Fibroblast of gingiva (primary cell): ENCODE data around the gene SNAPC2.

Source experiments
- DNase-seq: peaks from one replicate; pipeline ENCODE4 v3.0.0-alpha.2; 2011; ENCODE audit warnings: low read depth

SNAPC2 gene

DNA sequence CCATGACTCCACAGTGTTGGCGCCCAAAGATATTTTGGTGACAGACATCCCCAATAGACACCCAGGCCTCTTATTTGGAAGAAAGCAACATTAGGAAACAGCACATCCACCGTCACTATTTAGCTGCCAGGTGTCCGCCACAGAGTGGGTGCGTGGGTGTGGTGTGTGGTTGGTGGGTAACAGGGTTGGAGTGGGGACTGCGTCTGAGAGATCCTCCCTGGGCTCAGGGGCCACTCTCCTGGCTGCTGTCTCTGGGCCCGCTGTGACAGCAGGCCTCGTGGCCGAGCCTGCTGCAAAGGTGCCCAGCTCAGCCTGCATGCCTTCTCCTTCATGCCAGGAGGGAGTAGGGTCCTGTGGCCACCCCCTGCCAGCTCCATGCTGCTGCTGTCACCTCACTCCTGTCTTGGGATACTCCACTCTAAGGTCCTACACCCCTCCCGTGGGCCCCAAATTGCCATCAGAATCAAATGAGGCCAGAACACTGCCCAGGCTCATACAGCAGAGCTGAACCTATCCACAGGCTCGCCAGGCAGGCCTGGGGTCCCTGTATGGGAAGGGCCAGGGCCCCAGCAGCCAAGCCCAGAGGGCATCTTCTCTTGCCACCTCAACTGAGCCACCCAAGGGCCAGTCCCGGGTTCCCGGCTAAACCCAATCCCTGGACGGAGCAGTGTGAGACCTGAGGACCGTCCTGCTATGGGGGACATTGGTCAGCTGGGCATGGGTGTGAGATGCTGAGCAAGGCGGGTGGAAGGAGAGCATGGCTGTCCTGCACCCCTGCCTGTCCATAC lies 48.1 kb downstream of the SNAPC2 start:
- no peak for DNase-seq

DNA sequence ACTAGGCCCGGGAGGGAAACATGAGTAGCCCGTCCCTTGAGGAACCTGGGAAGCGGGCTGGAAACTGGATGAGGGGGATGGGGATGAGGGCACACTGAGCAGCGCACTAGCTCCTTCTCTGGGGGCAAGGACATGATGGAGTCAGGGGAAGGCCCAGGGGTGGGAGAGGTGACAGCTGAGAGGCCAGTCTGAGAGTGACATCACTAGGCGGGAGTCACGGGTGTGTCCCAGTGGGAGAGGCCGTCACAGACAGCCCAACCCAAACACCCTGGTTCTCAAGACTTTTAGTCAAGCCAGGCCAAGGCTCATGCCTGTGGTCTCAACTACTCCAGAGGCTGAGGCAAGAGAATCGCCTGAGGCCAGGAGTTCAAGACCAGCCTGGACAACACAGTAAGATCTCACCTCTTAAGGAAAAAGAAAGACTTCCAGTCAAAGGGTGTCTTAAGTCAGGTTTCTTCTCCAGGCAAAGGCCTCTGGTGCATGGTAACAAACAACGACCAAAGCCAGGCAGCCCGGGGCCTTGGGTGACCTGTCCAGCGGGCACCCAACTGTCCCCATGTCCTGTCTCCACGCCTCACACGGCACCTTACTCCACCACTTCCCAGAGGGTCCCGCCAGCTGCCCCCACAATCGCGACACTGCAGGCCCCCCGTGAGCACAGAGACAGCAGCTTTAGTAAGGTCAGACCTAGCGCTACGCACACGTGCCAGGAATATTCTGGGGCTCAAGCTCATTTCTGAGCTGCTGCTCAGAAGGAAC lies 48.8 kb downstream of the SNAPC2 start:
- DNase-seq: no peak

GRCh38 chr19:7969555-7969939 lies 49.4 kb downstream of the SNAPC2 start:
- DNase-seq: no peak

- peak; percentile 13 for DNase-seq
Measured at GRCh38 chr19:7970716-7971448, 50.7 kb downstream of the SNAPC2 start.

DNA sequence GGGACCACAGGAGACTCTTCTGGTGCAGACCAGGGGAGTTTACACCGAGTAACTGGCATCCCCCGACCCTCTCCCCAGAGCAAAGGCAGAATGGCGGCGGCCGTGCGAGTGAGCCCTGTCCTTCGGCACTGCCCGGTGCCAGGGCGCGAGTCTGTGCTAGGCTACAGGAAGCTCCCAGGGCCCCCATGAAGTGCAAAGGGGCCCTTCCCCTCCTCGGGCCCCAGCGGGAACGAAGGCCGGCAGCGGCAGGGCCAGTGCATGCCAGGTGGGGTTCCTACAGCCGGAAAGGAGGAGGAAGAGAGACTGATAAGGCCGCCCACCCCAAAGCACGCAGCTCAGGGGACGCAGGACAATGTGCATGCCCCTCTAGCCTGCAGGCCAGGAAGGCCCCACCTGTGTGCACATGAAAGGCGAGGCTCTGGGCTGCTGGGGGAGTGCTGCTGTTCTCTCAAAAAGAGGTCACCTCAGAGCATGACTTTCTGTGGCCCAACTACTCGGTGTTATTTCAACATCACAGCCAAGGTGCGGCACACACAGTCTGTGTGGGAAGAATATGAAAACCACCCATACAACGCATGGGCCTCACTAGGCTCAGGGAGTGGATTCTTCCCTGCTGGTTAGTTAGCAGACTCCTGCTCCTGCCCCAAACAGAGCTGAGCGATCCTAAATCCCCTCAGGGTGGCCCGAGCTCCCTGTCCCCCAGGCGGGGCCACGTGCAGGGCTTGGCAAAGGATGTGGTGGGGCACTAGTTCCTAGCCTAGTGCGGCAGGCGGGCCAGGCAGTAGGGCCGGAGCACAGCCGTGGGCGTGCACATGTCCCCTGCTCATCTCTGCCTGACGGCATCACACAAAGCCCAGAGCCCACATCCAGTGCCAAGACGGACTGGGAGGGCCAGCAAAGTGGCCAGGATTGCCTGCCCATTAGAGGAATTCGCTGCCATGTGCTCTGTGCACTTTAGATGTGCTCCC lies 51.7 kb downstream of the SNAPC2 start:
- no peak for DNase-seq
